ELR (cell line): ENCODE data around the gene EXD3.
A peak's percentile ranks its signal among the peaks of the same experiment; 100 is the strongest.

Experiments
- DNase-seq: peaks from one replicate; pipeline ENCODE4 v3.0.0-alpha.2; 2015; ENCODE audit warnings: low read depth

The EXD3 gene

DNA sequence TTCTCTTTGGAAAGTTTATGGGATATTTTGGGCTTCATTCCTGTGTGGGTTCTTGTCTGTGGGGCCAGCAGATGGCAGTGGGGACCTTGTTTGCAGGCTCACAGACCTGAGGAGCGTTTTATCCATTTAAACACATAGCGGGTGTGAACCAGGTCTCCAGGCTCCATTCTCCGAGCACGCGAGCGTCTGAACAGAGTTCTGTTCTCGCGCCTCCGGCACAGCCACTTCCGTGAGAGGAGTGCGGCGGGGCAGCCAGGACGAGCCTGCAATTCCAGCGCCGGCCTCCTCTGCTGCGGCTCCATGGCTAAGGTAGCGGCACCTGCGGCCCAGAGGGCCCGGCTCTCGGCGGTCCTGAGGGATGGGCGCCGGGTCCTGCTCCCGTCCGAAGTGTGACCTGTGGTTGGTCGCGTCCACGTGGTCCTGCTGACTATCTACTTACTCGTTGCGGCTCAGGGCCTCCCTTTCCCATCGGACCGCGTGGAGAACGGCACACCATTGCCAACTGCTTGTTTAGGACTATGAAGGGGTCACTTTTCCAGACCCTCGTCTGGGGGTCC lies 128.2 kb downstream of the EXD3 start:
- DNase-seq, result peak; percentile 48

DNA sequence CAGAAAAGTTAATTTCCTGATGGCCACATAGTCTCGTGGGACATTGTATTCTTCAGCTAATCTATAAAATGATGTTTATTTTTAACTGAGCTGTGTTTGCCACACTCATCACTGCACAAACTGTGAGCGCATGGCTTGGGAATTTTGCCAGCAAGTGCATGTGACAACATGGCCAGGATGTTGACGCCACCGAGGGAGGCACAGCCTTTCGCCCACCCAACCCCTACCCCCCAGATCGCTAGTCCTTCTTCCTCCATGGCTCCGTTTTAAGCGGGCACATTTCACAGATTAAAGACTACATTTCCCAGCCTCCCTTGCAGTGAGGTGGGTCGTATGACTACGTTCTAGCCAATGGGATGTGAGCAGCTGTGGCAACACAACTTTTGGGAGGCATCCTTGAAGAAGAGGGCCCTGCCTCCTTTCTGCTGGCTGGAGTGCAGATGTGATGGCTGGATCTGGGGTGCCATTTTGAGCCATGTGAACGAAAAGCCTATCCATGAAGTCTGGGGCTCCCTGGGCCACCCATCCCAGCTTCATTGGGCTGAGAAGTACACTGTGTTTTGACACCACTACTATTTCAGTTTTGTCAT lies 128.8 kb downstream of the EXD3 start:
- peak; percentile 68 for DNase-seq

DNA sequence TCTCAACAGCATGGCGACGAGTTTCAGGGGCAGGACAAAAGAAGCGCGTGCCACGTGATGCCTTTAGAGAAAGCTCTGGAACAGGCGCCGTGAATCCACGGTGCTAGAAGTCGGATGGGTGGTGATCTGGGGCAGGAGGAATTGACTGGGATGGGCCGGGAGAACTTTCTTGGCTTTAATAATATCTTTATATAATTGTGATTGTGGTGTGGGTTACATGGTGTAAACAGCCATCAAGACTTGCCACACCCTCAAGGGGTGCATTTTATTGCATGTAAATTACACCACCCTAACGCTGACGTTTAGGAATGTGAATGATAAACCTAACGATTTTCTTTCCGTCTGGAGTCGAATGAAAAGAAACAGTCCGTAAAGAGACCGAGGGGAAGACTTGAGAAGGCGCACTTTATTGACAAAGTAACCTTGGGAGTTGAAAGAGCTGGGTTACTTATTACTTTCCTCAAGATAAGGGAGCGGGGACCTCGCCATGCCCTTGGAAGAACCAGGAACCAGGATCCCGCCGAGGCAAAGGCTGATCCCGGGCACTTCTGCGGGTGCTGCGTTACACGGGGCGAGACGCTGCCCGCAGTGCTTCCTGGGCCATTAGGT lies 129.4 kb downstream of the EXD3 start:
- no peak for DNase-seq

DNA sequence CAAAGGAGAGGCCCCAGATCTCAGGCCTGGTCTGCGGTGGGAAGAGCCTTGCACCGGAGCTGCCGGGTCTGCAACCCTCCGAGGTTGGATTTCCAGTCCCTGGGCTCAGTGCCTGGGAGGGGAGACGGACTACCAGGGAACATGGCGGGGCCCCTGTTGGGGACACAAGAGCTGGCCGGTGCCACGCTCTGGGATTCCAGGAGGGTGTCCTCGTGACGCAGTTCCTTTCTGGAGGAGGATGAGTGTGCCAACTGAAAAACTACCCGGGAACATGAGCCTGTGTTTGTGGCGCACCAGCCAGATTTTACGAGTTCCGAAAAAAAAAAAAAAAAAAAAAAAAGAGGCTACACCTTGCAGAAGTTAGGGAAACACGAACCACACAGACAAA lies 129.9 kb downstream of the EXD3 start:
- DNase-seq, result no peak

DNA sequence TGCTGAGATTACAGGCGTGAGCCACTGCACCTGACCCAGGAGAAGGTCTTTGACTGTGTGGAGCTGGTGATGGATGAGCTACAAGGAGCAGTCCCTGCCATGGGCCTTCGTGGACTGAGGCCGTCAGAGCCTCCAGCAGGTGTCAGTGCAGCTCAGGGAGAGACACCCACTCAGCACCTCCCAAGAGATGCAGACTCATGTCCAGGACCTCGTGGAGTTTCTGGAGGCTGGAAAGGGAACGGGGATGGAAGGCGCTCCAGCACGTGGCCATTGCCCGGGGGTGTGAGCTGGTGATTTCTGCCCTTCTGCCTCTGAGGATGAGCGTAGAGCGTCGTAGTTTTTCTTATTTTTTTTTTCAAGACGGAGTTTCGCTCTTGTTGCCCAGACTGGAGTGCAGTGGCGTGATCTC lies 136.0 kb downstream of the EXD3 start:
- DNase-seq, result peak; percentile 74

DNA sequence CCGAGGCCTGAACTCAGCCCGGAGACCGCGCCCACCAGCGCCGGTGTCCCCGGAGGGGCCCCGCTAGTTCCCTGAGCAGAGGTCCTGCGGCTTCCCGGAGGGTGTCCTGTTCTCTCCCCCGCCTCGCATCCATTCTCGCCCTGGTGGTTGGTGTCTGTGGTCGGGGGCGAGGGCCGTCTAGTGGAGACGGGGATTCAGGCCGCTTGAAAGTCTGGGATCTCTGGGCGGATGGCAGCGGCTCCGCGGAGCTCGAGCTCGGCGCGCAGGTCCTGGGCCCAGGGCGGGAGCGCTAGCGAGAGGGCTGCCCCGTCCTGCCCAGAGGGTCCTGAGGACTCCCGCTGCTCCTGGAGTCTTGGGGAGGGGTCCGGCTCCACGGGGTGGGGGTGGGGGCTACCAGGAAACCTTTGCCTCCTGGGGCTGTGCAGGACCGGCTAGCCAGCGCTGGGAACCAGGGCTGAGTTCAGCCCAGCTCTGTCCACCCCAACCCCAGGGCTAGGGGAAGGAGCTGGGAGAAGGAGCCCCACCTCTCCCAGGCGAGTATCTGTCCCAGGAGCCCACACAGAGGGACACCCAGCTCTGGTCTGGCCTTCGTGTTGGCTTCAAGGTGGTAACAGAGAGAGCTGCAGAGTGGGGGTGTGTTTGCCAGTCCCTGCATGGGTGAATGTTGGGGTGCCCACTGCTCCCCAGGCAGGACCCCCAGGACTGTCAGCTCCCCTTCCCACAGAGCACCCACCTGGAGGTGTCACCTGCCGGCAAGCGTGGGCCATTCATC lies 141.4 kb downstream of the EXD3 start:
- no peak for DNase-seq

DNA sequence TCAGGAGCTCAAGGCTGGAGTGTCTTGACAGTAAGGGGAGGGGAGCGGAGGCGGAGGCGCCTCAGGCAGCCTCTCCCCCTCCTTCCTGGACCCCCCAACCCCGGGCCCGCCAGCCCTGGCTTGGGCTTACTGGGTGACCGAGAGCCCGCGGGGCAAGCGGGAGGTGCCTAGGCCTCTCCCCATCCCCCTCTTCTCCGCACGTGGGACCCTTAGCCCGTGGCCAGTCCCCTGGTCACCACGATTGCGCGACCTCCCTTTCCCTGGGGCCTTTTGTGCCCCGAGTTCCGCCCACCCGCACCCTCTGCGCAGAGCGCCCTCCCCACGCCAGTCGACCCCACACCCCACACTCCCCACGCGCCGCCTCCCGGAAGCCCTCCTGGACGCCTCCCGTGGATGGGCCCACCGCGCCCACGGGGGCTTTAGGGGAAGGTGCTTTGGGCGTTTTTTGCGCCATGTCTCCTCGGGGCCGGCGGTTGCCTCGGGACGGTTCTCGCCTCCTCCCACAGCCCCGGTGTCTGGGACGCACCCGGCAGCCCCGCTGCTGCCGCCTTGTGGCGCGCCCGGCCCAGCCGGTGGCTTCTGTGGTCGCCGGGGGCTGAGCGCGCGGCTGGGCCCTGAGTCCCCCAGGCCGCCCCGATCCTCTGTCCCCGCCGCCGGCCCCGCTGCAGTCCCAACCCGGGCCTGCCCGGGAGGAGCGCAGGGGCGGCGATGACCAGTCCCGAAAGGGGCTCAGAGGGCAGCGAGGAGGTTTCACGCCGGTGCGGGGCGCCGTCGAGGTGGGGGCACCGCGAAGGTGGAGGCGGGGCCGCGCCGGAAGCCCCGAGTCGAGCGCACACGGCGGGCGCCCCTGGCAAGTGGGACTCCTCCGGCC lies 142.3 kb downstream of the EXD3 start:
- DNase-seq, result no peak

DNA sequence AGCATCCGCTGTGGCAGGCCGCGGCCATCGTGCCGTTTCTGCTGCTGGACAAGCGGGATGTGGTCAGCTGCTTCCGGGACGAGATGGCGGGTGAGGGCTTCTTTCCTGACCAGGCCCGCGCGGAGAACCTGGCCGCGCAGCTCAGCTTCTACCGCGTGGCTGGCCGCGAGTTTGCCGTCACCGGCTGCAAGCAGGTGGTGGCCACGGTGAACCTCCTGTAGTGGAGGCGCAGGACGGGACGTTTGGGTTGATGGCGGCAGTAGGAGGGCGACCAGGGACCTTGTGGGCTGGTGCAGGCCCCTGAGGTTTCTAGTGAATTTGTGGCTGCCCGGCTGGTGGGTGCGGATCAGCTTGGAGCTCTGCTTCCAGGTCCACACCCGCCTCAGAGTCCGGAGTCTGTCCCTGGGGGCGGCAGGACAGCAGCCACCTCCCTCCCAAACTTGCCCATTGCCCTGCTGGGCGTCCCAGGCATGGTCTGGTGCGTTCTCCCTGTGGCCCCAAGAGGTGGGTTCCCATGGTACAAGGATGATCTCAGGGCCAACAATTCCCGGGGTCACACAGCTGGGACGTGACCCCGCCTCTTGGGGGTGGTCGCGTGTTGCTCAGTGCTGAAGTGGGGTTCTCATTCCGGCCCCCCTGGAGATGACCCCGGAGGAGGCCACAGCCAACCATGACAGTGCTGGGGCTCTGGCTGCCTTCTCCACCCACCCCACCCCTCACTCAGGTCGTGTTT lies 143.1 kb downstream of the EXD3 start:
- DNase-seq, result no peak

DNA sequence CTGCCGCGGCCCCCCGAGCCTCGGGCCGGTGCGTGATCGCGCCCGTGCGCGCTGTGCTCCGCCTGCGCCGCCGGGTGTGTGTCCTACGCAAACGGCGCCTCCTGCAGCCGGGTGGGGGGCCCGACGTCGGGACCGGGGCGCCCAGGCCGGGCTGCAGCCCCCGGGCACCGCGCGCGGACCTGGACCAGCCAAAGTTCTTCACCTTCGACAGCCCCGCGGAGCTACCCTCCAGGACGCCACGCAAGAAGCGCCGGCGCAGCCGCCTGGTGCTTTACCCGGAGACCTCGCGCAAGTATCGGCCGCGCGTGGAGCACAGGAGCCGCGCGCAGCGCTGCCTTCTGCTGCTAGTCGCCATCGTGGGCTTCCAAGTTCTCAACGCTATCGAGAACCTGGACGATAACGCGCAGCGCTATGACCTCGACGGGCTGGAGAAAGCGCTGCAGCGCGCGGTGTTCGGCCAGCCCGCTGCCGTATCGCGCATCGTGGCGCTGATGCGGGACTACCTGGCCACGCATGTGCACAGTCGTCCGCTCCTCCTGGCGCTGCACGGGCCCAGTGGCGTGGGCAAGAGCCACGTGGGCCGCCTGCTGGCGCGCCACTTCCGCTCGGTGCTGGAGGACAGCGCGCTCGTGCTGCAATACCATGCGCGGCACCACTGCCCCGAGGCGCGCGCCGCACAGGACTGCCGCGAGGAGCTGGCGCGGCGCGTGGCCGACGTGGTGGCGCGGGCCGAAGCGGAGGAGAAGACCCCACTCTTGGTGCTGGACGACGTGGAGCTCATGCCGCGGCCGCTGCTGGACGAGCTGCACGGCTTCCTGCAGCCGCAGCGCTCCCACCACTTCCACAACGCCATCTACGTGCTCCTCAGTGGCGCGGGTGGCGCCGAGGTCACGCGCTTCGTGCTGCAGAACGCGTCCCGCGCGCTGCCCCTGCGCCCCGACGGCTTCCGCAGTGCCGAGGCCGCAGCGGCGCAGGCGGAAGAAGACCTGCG lies 143.9 kb downstream of the EXD3 start:
- DNase-seq, result no peak

DNA sequence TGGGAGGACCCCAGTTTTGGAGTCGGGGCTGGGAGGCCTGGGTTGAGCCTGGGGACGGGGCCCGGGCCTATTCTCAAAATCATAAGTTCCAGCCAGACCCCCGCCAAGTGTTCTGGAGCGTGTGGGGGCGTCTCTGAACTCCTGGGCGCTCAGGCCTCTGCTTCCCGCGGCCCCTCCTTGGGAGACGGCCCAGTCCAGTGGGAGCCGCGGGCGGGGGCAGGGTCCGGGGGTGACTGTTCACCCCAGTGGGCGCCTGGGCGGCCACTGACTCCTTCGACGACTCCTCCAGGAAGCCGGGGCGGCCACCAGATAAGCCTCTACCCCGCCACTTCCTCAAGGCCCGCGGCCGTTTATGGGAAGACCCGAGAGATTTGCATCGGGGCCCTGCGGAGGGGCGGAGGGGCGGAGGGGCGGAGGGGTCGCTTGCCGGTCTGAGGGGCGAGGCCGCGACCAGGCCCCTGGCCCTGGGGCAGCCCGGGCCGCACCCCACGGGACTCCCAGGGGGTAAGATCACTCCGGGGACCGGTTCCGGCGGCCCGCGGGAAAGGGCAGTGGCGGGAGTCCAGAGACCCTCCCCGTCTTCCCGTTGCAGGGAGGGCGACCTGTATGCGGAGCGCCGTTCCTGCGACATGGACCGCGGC lies 144.8 kb downstream of the EXD3 start:
- DNase-seq, result peak; percentile 60

DNA sequence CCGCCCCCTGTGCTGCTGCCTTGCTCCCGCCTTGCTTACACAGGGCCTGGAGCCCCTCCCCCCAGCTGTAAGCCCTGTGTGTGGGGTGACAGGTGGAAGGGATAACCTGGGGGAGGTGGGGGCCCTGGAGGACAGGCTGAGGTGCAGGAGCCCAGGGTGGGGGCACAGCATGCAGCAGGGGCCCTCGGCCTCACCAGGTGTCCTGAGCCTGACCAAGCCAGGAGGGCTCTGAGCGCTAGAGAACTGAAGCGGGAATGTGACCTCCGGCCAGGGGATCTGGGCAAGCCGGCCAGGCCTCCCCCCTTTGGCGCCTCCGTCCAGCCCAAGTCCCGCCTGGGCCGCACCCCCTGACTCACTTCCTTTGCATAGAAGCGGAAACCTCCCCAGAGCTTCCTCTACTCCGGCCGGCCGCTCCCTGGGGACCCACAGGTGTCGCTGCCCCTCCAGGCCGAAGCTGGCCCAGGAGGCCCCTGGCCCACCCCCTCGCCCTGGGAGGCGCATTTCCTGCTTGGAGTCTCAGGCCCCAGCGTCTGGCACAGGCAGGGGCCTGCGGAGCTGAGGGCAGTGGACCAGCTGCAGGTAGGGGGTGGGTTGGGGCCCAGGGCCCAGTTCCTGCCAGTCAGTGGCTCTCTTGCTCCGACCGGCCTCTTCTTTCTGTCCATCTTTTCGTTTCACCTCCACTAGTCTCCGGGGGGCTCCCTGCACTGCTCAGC lies 145.5 kb downstream of the EXD3 start, which contains the start of gene TOR4A:
TSS of gene TOR4A (plus strand) at position 398 of the 713 bp plus-strand sequence. CDS start 964 bp downstream, outside the sequence.
- DNase-seq, result peak; percentile 98

DNA sequence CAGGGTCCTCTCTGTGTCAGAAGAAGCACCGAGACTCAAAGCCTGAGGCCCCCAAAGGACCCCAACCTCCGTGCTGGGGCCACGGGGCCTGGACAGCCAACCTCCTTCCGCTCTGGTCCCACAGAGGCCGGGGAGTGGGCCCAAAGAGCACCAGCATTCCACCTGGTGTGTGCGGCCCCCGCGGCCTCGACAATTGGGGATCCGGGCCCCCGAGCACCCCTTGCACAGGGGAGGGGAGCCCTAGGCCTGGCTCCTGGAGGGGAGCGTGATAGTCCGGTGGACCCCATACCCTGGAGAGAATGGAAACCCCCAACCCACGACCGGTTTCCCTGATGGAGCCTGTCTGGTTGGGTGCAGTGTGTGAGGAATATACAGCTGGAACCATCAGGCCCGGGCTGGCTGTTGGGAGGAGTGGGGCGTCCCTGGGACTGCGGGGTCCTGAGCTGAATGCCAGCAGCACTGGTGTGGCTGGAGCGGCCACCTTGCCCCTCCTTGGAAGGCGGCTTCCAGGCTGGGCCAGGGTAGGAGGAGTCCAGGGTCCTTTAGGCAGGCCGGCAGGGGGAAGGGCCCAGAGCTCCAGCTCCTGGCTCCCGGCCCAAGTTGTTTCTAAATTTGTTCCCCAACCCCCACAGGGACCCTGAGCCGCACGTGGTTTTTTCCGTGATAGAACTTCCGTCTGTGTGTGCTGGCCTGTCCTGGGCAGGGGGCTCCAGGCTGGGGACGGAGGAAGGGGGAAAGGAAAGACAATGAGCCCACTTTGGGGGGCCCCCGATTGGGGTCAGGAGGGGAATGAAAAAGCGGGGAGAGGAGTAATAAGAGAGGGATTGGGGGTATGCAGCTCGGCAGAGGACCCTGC lies 146.3 kb downstream of the EXD3 start:
- DNase-seq, result peak; percentile 51

DNA sequence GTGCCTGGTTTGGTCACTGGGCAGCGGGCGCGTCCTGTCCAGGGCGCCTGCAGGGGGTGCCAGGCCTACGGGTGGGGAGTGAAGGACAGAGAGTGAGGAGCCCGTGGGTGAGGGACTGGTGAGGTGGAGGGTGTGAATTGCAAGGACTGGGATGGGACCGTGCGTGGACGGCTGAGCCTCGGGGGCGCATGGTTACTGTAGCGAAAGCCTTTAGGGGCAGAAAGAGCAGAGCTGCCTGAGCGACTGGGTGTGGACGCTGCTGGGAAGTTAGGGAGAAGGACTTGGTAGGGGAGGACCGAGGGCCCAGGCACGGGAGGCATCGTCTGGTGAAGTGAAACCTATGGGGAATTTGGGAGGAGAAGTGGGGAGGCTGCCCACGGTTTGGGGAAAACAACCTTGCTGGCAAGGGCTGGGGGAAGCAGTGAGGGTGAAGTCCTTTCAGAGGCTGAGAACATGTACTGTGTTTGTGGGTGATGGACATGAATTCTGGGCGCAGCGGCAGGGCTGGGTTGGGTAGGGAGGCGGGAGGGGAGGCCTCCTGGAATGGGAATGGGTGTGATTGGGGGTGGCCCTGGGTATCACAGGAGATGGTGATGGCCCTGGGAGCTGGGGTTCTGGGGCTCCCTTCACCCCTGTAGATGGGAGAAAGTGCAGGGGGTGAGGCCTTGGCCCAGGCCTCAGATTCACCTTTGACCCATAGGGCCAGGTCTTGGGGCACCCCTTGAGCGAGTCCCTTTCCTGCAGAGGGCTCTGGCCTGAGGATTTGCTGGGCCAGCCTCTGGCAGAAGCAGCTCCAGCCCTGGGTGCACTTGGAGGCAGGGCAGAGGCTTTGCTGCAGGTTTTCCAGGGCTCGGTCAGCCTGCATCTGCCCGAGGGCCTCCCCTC lies 147.1 kb downstream of the EXD3 start:
- DNase-seq, result no peak

DNA sequence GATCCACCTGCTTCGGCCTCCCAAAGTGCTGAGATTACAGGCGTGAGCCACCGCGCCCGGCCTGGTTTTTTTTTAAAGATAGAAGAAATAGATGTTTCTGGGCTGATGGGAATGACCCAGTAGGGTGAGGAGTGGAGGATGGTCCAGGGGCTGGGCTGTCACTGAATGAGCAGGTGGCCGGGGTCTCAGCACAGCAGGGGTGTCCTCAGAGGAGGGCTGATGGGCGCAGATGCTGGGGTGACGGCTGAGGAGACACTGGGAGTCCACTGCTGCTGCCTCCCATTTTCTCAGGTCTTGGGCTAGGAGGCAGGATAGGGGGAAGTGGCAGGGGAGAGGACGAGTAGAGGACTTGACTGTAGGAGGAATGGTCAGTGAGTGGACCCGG lies 147.8 kb downstream of the EXD3 start:
- DNase-seq, result no peak

DNA sequence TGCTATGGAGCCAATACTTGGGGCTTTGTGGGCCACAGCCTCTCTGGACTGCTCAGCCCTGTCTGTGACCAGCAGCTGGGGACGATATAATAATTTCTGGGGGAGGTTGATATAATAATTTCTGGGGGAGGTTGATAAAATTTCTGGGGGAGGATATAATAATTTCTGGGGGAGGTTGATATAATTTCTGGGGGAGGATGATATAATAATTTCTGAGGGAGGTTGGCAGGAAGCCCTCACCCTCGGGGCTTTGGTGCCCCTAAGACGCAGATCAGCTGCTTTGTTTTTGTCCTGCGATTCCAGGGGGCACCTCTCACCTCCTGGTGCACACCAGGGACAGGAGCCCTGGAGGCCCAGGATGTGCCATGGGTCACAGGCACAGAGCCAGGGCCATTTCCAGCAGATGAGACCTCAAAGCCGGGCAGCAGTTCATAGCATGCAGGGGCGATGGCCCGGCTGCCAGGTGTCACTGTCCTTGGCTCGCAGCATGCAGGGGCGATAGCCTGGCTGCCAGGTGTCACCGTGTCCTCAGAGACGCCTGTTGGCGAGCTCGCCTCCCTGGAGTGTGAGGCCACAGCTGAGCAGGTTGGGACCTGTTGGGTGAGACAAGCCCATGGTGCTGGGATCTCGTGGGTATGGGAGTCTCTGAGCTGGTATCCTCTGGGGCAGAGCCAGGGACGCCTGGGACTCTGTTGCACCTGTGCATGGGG lies 149.2 kb downstream of the EXD3 start:
- no peak for DNase-seq

DNA sequence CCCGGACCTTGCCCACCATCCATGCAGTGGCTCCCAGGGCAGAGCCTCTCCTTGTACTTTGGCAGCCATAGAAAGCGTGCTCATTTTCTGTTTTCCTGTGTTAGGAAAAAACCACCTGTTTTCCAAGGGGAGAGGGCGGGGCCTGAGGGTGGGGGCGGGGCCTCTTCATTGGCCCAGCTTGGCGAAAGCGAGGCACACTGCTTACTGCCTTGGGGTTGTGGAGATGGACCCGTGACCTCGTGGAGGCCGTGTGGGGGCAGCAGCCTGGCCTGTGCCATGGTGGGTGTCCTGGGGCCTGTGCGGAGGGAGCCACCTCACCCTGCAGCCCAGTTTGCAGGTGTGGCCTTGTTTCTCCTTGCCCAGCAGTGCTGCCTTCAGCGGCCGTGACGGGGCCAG lies 149.9 kb downstream of the EXD3 start:
- DNase-seq, result no peak
